Fibroblast of peridontal ligament (primary cell): ENCODE data around the gene PIGO.
A peak's percentile ranks its signal among the peaks of the same experiment; 100 is the strongest.

ENCODE experiments used
- DNase-seq: peaks from one replicate; pipeline ENCODE4 v3.0.0-alpha.2; 2010; ENCODE audit errors: extremely low read depth

PIGO gene

DNA sequence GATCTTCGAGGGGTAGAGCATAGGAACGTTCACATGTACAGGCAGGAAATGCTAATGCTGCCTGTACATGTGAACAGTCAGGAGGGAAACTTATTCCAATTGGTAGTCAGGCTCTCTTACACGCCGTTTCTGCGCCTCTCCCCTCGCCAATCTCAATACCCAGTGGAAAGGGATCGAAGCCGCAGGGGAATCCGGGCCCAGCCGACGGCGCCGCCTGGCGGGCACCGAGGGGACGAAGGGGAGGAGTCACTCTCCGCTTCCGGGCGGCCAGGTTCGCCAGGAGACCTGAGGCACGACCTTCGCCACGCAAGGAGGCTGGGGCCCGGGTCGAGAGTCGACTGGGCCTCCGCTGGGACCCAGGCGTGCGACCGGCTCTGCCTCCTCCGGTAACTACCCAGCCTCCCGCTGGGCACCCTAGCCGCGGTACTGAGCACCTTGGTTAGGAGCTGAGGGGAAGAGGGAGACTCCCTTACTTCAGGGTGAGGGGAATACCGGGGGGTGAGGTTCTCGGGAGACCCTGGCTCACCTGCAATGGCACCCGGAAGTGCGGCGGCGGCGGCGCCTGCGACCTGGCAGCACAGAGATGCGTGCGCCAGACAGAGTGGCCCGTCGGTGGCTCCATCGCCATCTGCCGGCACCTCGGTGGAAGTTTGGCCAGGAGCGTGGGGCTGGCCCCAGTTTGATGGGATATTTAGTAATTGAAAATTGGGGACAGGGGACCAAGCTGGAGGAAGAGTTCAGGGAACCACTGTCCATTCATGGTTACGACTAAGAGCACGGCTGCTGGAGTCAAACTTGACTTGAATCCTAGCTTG is at the start of gene PIGO:
TSS of gene PIGO (minus strand) at position 557 of the 815 bp plus-strand sequence. CDS start 1,026 bp downstream, outside the sequence.
- peak; percentile 71 for DNase-seq

DNA sequence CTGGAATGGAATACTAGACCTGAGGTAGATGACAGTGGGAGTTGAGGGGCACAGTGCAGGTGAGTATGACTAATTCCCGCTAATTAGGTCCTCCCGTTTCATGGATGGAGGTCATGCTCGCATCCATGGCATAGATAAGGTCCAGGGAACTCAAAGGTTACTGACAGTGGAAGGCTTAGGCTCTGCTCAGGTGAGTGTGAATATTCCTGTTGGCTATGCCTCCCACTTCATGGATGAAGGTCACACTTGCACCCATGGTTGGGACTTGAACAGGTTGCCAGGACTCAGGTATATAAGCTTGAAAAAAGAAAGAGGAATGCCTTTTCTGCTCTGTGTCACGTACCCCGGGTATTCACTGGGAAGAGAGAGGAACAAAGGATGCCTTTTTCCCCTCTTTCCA is 45.6 kb upstream of the PIGO start:
- DNase-seq: no peak

- no peak for DNase-seq
These were observed 43.7 kb upstream of the PIGO start for GRCh38 chr9:35140093-35140492.

- no peak for DNase-seq
These were observed 40.5 kb upstream of the PIGO start for GRCh38 chr9:35136866-35137265.

- DNase-seq: peak; percentile 1
These were observed 39.6 kb upstream of the PIGO start for GRCh38 chr9:35135988-35136387.

- no peak for DNase-seq
These were observed 38.5 kb upstream of the PIGO start for GRCh38 chr9:35134920-35135319.

DNA sequence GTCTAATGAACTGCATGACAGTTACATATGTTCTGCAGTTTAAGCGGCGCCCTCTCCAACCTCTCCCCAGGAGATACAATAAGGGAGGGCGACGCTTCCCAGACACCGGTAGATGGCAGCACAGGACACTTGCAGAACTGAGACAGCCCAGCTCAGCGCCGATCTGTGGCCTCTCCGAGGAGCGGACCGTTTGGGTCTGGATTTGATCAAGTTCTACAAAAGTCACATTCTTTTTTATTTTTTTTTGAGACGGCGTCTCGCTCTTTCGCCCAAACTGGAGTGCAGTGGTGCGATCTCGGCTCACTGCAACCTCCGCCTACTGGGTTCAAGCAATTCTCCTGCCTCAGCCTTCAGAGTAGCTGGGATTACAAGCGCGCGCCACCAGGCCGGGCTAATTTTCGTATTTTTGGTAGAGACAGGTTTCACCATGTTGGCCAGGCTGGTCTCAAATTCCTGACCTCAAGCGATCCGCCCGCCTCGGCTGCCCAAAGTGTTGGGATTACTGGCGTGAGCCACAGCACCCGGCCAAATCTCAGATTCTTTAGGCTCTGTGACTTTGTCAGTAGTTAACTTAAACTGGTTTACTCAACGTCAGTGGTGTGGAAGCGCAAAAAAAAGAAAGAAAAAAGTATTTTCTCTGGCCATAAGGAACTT is 20.6 kb upstream of the PIGO start:
- DNase-seq: peak; percentile 98

DNA sequence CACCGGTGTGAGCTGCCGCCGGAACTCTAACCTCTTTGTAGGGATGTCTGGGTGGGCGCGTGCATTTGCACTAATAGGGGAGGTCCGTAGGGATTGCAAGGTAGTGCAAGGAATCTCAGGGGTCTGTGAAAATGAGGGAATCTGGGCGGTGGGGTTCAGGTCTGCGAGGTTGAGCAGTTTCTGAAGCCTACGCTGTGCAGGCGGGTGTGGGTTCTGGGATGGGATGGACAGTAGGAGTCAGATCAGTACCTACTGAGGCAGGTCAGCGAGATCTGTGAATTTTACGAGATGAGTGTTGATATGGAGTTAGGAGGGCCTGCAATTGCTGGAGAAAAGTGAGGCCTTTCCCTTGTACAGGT is 20.1 kb upstream of the PIGO start:
- DNase-seq: no peak

GRCh38 chr9:35115680-35116538 is 19.5 kb upstream of the PIGO start, which contains the start of gene ATOSB:
TSS of gene ATOSB (minus strand) at chr9:35115862. CDS start at chr9:35108274, 7,588 bp downstream.
- DNase-seq: peak; percentile 94

DNA sequence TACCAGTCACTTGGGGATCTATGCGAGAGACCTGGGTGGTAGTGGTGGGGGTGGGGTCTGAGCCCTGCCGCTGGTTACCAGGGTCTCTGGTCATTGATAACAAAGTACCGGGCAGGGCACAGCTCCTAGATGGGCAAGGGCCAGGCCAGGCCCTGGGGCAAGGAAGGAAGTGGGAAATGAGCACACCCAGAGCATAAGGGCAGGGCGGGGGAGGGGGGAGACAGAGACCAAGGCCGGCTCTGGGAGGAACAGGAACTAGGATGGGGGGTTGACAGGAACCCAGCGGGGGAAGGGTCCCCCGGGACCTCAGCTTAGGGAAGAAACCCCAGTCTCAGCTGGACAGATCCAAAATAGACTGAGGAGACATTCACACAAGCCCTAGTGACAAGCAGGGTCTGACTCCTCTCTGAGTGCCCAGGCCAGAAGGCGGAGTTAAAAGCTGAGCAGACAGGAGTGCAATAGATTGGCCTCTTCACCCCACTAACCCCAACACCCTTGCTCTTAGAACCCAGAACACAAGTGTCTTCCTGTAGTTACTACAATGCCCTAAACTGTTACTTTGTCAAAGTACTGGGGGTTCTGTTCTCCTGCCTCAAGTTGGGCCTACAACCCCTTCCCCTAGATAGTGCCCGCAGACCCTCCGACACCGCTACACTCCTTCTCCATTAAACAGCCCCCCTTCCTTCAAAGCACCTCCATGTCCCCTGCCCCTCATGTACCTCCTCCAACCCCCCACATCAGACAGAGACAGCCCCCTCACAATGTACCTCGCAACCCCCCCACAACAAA is 18.6 kb upstream of the PIGO start:
- peak; percentile 32 for DNase-seq

- DNase-seq: peak; percentile 96
These were observed 17.9 kb upstream of the PIGO start for GRCh38 chr9:35114113-35114839.

- DNase-seq: peak; percentile 86
These were observed 16.0 kb upstream of the PIGO start for GRCh38 chr9:35112257-35113020.

DNA sequence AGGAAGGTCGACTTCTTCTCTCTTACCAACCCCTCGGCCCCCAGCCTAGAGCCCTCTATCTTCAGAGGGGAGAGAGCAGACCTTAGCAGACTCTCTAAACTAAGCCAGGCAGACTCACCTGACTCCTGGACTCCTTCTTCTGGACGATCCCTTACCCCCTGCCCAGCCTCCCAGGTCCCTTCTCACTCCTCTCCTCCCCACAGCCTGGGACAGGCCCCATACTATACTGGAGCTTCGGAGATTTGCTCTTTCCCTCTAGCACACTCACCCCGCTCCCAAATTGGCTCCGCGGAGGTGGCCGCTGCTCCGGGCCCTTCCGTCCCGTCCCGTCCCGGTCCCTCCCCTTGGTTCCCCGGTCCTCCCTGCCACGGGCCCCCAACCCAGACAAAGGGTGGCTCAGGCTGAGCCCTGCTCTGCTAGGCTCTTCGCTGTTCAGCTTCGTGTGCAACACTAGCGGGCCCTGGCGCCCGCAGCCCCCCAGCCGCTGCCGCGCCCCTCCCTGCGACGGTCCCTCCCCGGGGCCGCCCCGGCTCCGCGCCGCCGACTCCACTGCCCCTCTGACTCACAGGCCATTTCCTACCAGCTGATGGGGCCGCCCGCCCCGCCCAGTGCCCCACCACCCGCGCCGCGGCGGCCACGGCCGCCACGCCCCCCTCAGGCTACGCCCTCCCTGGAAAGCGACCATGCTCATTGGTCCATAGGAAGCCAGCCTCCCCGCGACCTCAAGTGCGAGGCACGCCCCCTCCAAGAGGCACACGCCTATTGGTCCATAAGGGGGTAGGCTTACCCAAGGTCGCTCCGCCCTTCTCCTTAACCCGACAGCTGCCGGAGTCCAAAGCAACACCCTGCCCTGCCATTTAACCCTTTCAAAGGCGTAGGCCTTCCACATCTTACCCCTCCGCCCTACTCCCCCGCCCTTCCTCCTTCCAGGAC is 14.9 kb upstream of the PIGO start:
- peak; percentile 98 for DNase-seq

DNA sequence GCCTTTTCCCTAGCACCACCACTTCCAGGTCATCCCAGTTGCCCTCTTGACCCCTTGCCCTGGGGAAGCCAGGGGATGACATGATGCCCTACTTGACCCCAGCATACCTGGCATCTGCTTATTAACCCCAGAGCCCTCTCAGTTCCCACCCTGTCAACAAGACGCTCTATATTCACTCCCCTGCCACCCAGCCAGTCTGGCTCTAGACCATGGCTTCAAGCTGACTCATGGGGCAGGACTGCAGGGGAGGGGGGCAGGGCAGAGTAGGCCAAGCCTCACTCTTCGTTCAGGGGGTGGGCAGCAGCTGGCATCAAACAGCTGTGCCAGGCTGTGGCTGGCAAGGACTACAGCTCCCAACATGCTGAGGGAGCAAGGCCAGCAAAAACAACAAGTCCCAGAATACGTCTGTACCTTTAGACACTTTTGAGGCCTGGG is 14.0 kb upstream of the PIGO start:
- peak; percentile 27 for DNase-seq

DNA sequence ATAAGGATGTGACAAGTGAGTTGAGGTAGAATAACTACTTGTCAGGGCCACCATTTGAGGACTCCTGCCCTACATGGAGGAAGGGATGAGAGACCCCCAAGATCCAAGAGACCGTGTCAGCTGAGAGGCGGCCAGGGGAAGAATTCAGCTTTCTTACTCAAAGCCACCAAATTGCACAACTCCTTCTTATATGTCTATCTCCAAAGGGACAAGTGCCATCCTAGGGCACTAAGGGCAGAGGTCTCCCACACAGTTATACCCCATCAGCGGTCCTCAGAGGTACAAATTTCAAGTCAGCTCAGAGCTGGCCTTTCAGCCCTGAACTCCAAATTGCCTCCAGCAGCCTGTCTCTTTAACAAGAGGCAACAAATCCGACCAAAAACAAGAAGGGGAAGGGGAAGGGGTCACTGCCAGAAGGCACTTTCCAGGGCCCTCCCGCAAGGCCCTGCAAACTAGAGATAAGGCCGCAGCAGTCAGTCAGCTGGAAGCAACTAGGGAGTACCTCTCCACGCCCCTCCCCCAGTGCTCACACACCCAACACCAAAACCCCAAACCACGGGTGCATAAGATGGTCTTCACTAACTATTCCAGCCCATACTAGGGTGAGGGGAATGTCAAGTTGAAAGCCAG is 12.7 kb upstream of the PIGO start:
- DNase-seq: no peak

DNA sequence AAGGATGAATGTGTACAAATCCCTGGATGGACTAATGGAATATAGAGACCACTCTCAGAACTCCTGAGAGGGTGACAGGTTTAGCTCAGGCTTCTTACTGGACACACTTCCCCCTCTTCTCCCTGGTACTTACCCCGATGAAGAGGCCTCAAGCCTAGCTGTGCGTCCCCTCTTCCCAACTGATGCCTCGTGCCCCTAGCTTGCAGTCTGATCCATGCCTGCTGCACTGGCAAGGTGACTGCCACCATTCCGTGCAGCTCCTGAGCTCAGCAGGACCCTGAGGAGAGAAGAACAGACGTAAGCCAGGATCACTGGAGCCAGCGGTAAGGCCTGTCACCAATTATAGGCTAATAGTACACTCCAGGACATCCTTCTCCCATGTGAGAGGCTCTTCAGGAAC is 12.1 kb upstream of the PIGO start:
- DNase-seq: no peak

DNA sequence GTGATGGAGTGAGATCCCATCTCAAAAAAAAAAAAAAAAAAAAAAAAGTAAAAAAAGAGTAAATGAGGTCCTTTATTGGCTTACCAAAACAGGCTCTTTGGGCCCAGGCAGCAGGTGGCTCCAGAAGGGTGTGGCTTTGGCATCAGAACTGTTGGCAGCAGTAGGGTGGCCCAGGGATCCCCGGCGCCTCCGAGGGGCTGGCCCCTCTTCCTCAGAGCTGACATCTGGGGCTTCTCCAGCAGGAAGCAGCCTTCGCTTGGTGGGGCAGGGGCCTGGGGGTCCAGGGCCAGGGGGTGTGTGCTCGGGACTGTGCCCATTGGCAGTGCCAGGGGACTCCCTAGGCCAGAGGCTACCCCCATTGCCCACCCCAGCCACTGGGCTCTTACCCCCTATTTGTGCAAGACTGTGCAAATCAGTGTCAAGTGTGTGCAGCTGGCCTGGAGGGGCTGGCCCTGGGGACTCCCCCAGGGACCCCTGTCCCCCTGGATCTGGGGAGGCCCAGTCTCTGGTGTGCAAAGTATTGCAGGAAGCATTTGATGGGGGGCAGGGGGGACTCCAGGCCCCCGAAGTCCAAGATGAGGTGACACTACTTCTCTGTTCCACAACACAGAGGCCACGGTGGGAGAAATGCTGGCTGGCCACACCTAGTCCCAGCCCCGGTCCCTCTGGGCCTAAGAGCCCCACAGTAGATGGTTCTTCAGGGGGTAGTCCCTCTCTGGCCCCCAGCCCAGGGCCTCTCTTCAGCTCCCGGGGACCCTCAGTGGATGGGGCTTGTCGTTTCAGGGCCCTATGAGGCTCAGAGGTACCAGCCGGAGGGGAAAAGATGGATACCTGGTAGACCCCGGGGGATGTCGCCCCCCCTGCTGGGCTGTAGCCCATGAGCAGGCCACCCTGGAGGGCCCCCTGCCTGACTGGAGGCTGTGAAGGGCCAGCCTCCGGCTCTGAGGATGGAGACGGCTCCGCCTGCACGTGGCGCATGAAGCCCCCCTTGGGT is 11.2 kb upstream of the PIGO start:
- DNase-seq: no peak
